Neural cell (in vitro differentiated cells): ENCODE measurements around the gene C12orf54.

Source experiments
- EP300 ChIP-seq: fragments of 450-650 bp; conservative IDR thresholded peaks from 2 replicates; pipeline ENCODE4 v1.6.1; 2014; ENCODE audit warnings: antibody characterized with exemption, mild to moderate bottlenecking, moderate library complexity; ENCODE audit not compliant: poor library complexity, severe bottlenecking
- EZH2 ChIP-seq: fragments of 200-600, 300-800 bp; shearing (Covaris generic), sonication (generic); IDR thresholded peaks from 2 replicates; pipeline ENCODE4 v1.6.1; 2014; ENCODE audit warnings: antibody characterized with exemption, low read length, borderline replicate concordance, mild to moderate bottlenecking; ENCODE audit not compliant: insufficient read depth, poor library complexity, severe bottlenecking
- MXI1 ChIP-seq: fragments of 450-650 bp; conservative IDR thresholded peaks from 2 replicates; pipeline ENCODE4 v1.6.1; 2014; ENCODE audit warnings: antibody characterized with exemption, mild to moderate bottlenecking; ENCODE audit not compliant: poor library complexity, severe bottlenecking
- POLR2AphosphoS5 ChIP-seq: IDR thresholded peaks from 2 replicates; pipeline ENCODE4 v1.6.1; 2012
- RAD21 ChIP-seq: fragments of 450-650 bp; conservative IDR thresholded peaks from 2 replicates; pipeline ENCODE4 v1.6.1; 2014; ENCODE audit warnings: antibody characterized with exemption, mild to moderate bottlenecking, moderate library complexity
- TAF1 ChIP-seq: IDR thresholded peaks from 2 replicates; pipeline ENCODE4 v1.6.1; 2012; ENCODE audit warnings: low read depth
- TF ChIP-seq, protein P1 (sequence below): fragments of 450-650 bp; IDR thresholded peaks from 2 replicates; pipeline ENCODE4 v1.5.1; 2014; ENCODE audit warnings: antibody characterized with exemption, mild to moderate bottlenecking, moderate library complexity; ENCODE audit not compliant: poor library complexity, severe bottlenecking
- TF ChIP-seq, protein P2 (sequence below): IDR thresholded peaks from 2 replicates; pipeline ENCODE4 v1.6.1; 2012; ENCODE audit warnings: borderline replicate concordance

DNA sequence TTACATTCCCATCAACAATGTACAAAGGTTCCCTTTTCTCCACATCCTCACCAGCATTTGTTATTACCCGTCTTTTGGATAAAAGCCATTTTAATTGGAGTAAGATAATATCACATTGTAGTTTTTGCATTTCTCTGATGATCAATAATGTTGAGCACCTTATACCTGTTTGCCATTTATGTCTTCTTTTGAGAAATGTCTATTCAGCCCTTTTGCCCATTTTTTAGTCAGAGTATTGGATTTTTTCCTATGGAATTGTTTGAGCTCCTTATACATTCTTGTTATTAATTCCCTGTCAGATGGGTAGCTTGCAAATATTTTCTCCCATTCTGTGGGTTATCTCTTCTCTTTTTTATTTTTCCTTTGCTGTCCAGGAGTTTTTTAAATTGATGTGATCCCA, 32.4 kb downstream of the C12orf54 start:
- TF ChIP-seq POLR2AphosphoS5 (no peak), EP300 (no peak), MXI1 (no peak), RAD21 (no peak), TAF1 (no peak), EZH2 (no peak)
- TF ChIP-seq, protein P1, sequence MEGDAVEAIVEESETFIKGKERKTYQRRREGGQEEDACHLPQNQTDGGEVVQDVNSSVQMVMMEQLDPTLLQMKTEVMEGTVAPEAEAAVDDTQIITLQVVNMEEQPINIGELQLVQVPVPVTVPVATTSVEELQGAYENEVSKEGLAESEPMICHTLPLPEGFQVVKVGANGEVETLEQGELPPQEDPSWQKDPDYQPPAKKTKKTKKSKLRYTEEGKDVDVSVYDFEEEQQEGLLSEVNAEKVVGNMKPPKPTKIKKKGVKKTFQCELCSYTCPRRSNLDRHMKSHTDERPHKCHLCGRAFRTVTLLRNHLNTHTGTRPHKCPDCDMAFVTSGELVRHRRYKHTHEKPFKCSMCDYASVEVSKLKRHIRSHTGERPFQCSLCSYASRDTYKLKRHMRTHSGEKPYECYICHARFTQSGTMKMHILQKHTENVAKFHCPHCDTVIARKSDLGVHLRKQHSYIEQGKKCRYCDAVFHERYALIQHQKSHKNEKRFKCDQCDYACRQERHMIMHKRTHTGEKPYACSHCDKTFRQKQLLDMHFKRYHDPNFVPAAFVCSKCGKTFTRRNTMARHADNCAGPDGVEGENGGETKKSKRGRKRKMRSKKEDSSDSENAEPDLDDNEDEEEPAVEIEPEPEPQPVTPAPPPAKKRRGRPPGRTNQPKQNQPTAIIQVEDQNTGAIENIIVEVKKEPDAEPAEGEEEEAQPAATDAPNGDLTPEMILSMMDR, result no peak
- TF ChIP-seq, protein P2, sequence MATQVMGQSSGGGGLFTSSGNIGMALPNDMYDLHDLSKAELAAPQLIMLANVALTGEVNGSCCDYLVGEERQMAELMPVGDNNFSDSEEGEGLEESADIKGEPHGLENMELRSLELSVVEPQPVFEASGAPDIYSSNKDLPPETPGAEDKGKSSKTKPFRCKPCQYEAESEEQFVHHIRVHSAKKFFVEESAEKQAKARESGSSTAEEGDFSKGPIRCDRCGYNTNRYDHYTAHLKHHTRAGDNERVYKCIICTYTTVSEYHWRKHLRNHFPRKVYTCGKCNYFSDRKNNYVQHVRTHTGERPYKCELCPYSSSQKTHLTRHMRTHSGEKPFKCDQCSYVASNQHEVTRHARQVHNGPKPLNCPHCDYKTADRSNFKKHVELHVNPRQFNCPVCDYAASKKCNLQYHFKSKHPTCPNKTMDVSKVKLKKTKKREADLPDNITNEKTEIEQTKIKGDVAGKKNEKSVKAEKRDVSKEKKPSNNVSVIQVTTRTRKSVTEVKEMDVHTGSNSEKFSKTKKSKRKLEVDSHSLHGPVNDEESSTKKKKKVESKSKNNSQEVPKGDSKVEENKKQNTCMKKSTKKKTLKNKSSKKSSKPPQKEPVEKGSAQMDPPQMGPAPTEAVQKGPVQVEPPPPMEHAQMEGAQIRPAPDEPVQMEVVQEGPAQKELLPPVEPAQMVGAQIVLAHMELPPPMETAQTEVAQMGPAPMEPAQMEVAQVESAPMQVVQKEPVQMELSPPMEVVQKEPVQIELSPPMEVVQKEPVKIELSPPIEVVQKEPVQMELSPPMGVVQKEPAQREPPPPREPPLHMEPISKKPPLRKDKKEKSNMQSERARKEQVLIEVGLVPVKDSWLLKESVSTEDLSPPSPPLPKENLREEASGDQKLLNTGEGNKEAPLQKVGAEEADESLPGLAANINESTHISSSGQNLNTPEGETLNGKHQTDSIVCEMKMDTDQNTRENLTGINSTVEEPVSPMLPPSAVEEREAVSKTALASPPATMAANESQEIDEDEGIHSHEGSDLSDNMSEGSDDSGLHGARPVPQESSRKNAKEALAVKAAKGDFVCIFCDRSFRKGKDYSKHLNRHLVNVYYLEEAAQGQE, result no peak
